GM21786 (cell line): ENCODE results near the gene AIRE.
"Not testable (repeated sequence)": the region's sequence is repeated elsewhere in the genome, so short reads cannot be mapped to it uniquely, and the experiment has no call there.

Experiments used
- ATAC-seq: cut with Tn5 transposase; IDR thresholded peaks from one replicate; pipeline ENCODE4 v1.9.1; 2021; ENCODE audit not compliant: unreplicated experiment

The AIRE gene

DNA sequence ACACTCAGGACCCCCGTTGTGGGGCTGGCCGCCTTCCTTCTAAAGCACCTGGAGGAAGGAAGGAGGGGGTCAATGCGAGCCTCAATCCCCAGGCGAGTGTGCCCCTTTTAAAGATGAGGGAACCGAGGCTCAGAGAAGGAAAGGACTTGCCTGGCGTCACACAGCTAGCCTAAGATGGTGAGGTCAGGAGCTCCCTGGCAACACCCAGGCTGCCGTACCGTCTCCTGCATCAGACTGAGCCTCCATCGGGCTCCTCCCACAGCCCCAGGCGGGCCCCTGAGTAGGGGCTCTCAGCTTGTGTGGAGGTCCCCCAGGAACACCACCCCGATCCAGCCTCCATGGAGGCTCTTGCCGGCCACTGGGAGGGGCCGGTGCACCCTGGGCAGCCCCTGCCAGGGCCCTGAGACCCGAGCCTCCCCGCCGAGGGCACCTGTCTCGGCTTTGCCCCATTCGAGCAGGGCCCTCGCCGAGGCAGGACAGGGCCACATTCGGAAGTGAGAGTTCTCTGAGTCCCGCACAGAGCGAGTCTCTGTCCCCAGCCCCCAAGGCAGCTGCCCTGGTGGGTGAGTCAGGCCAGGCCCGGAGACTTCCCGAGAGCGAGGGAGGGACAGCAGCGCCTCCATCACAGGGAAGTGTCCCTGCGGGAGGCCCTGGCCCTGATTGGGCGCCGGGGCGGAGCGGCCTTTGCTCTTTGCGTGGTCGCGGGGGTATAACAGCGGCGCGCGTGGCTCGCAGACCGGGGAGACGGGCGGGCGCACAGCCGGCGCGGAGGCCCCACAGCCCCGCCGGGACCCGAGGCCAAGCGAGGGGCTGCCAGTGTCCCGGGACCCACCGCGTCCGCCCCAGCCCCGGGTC, at the start of gene AIRE:
TSS of gene AIRE (plus strand) at position 739 of the 855 bp plus-strand sequence. CDS start 131 bp downstream, outside the sequence.
- no peak for ATAC-seq

GRCh38 chr21:44240353-44240752, 45.3 kb upstream of the AIRE start:
- not testable (repeated sequence) for ATAC-seq

DNA sequence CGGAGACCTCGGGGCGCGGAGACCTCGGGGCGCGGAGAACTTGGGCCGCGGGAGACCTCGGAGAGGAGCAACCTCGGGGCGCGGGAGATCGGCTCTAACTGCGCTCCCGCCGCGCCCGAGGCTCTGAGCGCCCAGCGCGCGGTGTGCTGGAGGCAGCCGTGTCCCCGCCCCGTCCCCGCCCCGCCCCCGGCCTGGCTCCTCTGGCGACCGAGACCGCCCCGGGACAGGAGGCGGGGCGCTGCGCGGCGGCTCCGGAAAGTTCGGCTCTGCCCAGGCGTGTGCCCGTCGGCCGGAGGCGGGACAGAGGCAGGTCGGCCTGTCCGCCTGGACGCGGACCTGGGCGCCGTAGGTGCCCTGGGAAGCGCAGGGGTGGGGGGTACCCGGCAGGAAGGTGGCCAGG, 44.8 kb upstream of the AIRE start, which contains the start of gene ICOSLG:
TSS of gene ICOSLG (minus strand) at position 102 of the 400 bp plus-strand sequence. CDS start 126 bp downstream, outside the sequence.
- ATAC-seq = peak; percentile 26

GRCh38 chr21:44241281-44241680, 44.4 kb upstream of the AIRE start:
- ATAC-seq = peak; percentile 29

- ATAC-seq = peak; percentile 53
Measured at GRCh38 chr21:44243980-44244379, 41.7 kb upstream of the AIRE start.

DNA sequence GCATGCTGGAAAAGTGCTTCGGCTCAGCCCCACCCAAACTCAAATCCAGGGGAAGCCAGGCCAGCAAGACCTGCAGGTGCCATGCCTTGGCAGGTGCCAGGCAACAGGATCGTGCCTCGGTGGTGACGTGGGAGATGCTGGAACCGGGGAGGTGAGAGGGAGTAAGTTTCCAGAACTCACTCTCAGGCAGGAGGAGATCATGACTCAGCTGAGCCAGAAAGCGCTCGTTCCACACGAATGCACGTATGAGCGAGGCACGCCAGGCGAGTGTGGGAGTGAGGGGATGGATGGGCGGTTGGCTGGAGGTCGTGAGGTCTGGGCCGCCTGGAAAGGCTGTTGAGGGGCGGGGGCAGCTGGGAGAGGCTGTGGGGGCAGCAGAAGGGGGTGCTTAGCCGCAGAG, 37.8 kb upstream of the AIRE start:
- not testable (repeated sequence) for ATAC-seq

- not testable (repeated sequence) for ATAC-seq
Measured at GRCh38 chr21:44249204-44250037, 36.3 kb upstream of the AIRE start.

DNA sequence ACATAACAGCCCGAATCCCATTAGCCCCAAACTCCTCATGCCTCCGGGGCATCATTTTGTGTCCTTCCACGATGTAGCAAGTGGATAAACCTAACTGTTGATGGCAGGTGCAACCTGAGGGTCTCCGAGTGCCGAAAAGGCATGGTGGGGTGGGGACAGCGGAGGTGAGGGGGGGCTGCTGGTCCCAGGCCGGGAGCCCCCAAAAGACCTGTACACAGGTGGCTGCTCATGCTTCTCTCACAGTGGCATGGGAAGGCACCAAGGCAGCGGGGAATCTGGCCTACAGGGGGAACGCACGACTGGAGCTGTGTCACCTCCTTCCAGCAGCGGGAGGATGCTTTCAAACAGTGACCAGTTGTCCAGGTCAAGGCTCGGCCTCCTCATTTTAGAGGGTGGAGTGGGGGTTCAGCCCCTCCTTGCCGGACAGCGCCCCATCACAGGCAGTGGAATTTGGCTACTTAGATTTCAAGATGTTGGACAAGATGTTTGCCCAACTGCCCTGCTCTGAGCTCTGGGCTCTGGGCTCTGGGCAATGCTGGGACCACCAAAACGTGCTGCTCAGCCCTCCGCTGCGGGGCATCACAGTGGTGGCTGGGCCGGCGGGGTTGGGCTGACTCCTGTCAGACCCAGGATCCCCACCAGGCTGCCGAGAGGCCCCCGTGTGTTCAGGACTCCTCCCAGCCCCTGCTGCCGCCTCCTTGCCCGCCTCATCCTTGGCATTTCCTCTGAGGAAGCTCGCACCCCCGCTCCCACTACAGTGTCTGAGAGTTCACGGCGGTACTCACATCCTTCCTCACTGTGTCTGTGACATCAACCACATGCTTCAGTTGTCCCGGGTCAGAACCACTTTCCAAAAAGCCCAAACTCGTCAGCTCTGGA, 31.6 kb upstream of the AIRE start:
- ATAC-seq = no peak

DNA sequence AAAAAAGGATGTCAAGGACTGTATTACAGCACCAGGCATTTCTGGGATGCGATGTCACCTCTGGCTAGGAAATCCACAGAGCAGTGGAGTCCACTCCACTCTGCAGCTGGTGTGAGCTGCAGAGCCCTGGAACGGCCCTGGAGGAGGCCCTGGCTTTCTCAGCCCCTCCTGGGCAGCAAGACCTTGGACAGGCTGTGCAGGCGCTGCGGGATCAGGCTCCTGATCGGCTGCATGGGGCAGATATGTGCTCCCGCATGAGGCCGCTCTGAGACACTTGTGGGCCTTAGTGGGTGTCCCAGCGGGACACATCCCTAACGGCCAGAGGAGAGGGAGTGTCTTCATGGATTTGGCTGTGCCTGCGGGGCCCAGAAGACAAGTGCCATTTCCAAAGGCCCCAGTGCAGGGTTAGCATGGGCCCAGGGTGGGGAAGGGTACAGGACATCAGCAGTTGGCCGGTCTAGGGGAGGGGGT, 30.1 kb upstream of the AIRE start:
- ATAC-seq = no peak

DNA sequence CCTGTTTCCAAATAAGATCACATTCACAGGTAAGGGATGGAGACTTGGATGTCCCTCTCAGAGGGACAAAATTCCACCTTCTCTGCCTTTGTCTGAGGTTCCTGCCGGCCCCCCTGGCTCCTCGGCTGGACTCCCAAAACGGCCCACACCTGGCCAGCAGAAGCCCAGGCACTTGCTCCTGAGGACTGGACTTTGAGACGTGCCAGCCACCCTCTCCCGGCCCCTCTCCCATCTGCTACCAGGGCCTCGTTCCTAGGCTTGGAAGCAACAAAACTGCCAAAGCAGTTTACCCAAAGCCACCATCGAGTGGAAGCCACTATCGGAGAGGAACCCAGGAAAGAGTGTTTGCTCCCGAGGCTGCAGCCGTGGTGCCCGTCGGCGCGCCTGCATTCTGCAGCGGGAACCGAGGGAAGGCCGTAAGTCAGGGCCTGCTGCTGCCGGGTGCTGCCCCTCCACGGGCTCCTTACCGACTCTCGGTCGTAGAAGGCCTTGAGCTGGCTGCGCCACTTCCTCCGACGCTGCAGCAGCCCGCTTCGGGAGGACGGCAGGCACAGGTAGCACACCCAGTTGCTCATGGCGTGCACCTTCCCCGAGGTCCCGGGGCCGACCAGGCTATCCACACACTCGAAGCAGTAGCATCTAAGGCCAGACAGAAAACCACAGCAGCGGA, 27.5 kb upstream of the AIRE start:
- no peak for ATAC-seq

GRCh38 chr21:44259082-44259705, 26.5 kb upstream of the AIRE start:
- ATAC-seq = no peak

DNA sequence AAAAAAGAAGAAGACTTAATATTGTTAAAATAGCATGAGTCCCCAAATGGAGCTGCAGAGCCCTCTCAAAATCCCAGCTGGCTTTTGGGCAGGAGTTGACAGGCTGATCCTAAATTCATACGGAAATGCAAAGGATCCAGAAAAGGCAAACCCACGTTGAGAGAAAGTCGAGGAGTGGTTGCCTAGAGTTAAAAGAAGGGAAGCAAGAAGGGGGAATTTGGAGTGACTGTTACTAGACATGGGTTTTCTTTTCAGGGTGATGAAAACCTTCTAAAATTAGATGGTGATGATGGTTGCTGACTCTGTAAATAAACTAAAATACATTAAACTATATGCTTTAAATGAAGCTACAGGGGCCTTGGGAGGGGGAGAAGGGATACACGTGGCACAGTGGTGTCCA, 25.6 kb upstream of the AIRE start:
- ATAC-seq = no peak

DNA sequence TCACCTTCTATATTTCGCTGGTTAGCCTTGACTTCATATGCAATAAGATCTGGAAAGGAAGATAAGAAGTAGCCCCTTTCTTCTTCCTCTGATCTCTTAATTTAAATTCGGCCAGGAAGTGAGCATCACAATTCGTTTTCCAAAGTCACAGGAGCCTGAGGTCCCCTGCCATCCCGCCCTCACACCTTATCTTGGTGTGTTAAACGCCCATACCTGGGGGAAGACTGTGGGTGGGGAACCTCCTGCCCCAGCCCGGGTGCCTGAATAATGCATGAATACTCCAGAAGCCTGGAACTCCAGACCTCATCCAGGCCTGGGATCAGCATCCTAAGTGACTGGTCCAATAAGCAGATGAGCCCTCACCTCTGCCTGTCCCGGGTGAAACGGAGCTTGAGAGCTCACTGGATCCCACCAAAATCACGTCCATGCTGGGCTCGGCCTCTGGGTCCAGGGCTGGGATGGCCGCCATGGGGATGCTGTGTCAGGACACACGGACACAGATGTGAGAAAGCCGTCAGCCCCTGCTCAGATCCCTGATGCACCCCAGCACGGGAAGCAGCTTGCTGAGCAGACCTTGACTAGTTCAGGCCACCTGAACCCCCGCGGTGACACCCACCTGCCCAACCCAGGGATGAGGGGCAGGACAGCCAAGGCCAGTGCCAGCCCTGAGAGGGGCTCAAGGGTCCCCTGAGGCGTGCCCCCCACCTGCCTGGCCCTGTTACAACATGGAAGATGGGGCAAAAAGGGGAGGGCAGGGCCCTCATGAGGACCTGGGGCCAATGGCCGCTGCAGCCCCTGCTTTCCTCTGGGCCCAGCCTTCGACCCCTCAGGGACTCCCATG, 24.7 kb upstream of the AIRE start:
- no peak for ATAC-seq

DNA sequence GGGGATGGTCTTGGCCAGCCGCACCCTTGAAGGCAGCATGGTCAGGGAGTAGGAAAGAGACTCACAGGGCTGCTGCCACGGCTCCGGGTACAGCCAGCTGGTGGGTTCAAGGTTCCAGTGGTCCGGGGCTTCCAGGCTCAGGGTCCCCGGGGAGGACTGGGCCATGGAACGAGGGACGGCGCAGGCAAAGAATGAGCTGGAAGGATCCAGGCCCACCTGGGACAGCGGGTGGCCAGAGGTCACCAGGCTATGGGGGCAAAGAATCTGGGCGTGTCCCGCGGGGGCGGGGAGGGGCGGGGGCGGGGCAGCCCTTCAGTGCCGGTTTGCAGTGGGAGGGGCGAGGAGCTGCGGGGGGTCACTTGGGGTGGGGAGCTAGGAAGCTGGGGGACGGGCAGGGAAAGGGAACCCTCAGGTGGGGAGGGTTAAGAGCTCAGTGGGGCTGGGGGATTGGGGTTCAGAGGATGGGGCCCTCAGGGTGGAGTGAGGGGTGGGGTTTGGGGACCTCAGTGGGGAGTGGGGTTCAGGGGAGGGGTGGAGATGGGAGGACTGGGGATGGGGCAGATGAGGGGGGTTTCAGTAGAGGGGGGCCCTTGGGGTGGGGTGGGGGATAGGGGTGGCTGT, 23.9 kb upstream of the AIRE start, which contains the start of gene DNMT3L:
TSS of gene DNMT3L (minus strand) at position 223 of the 621 bp plus-strand sequence. CDS start 638 bp downstream, outside the sequence.
- no peak for ATAC-seq

GRCh38 chr21:44262338-44263056, 23.2 kb upstream of the AIRE start:
- ATAC-seq = no peak

DNA sequence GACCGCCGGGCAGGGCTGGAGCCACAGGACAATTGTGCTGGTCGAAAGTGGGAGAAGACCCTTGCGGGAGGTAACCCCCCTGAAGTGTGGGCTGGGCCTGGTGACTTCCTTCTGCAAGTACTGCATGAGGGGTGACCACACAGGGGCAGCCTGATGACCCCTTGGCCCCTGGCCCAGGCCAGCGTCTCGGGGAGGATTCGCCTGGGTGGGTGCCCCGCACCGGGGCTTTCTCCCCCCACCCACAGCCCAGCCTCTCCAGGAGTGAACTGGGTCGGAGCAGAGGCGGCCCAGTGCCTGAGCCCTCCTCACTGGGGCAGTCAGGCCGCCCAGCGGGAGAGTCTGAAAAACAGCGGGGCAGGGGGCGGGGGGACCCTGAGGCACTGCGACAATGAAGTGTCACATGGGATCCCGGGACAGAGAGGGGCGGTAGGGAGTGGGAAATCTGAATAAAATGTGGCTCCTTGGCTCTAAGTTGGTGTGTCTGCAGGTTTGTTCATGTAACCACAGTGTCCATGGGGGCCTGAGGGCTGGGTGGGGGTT, 22.4 kb upstream of the AIRE start:
- ATAC-seq = no peak

DNA sequence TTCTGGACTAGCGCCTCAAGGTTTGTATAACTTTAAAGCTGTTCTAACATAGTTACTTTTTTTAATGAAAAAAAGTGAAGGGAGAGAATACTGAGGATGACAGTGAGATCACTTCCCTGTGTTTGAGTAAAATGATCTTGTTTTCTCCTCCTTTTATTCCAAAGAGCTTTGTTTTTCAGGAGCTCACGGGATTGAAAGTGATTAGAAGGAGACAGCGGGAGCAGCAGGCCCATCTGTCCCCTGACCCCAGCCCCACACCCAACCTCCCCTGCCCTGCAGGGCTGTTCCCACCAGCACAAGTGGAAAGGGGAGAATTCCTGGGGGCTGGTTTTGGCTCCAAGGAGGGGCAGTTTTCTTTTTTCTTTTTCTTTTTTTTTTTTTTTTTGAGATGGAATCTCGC, 21.9 kb upstream of the AIRE start:
- ATAC-seq = no peak
